Suprapubic skin (tissue), 3 donors: Measurements from ENCODE around the gene ACAT2.

ENCODE experiments used
- CTCF ChIP-seq, 2 donors: fragments of 200-600 bp in 1 of 2; fragments of 450-650 bp in 1 of 2; sonication (generic) in 1 of 2; IDR thresholded peaks; one replicate each; pipeline ENCODE4 v1.5.1; 2016 to 2019; ENCODE audit warnings: antibody characterized with exemption in 2 of 2, mild to moderate bottlenecking in 1 of 2, moderate library complexity in 1 of 2
- EP300 ChIP-seq: sonication (generic); formaldehyde crosslinking; IDR thresholded peaks from one replicate; pipeline ENCODE4 v1.6.1; 2017; ENCODE audit warnings: antibody characterized with exemption

GRCh38 chr6:159826004-159826403 lies 64.2 kb downstream of the ACAT2 start:
- no peak for TF ChIP-seq CTCF (IDR thresholded peaks at IDR 0.05)
- TF ChIP-seq EP300, result no peak
